ENCODE results near the gene METTL1. TPM values are rescaled to one million over a fixed set of nuclear protein-coding genes. Genes with fewer than 3 reads are reported as not detected.
A peak's percentile ranks its signal among the peaks of the same experiment; 100 is the strongest.

The METTL1 gene
- total and polyA plus RNA-seq, 9 of the 15 experiments (the other 6 are each of a cell fraction or from before 2014, with no cell fraction given), result 12.6 to 65.9 (median 39.2) TPM

DNA sequence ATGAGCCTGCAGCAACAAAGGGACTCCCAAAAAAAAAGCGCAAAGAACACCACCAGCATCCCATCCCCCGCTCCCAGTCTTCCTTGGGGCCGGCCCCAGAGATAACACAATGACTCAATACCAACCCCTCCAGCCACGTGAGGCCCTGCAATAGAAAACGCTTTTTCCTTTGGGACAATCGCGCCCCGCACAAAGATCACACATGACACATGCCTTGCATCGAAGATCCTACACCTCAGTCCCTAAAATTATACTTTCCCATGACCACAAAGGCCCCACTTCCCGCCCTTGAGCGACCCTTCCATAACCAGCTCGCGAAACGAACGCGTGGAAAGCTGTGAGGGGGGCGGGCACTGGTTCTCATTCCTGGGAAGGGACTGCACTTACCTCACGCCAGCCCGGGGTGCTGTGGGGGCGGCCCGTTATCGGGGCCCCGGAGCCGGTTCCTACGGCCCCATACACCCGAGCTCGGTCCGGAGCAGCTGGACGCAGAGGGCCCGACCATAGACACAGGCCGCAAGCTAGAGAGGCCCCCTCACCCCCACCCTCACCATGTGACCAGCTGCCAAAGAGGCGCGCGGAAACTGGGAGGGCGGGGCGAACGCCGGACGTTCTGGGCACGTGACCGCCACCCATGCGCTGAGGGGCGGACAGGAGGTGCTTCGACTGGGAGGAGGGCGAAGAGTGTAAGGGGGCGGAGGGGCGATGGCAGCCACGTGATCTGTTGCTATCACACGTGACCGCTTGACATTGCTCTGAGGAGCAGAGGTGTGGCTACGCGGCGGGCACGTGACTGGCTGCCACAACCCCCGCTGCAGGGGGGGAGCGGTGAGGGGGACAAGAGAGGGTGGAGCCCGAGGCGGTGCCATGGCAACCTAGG is 19.9 kb downstream of the METTL1 start, which contains the start of gene CDK4 (continued):
- TF ChIP-seq, protein P1, sequence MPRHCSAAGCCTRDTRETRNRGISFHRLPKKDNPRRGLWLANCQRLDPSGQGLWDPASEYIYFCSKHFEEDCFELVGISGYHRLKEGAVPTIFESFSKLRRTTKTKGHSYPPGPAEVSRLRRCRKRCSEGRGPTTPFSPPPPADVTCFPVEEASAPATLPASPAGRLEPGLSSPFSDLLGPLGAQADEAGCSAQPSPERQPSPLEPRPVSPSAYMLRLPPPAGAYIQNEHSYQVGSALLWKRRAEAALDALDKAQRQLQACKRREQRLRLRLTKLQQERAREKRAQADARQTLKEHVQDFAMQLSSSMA (CRISPR knock-in tag; IDR thresholded peaks at IDR 0.05), result no peak; the same call in 1 of the 2 replicates
- no peak for TF ChIP-seq E4F1 (CRISPR knock-in tag; IDR thresholded peaks at IDR 0.05; ENCODE audit: borderline replicate concordance)
- no peak; the same call in 1 of the 2 replicates for TF ChIP-seq E2F5 (CRISPR knock-in tag; IDR thresholded peaks at IDR 0.05)
- TF ChIP-seq CTBP1 (IDR thresholded peaks at IDR 0.05; ENCODE audit: borderline replicate concordance), result peak; percentile 73; the same call in 1 of the 2 replicates
- peak in 1 of 2 experiments; percentile 90; a peak in 2 of 4 replicates for TF ChIP-seq ZNF639 (CRISPR knock-in tag; conservative IDR thresholded peaks at IDR 0.05 in 1 of 2, IDR thresholded peaks at IDR 0.05 in 1 of 2)
- TF ChIP-seq TBL1XR1 (IDR thresholded peaks at IDR 0.05; ENCODE audit: low read length in 2 of 2), result peak in 1 of 2 experiments; percentile 36; a peak in 2 of 4 replicates
- TF ChIP-seq ZNF609 (CRISPR knock-in tag; IDR thresholded peaks at IDR 0.05; ENCODE audit: borderline replicate concordance), result 0 out of 2 replicates have a peak, but pooled peaks have one; percentile 11
- peak in 1 of 2 experiments; percentile 92; a peak in 2 of 4 replicates for TF ChIP-seq HDAC1 (IDR thresholded peaks at IDR 0.05)

Data from K562 (cell line).